ENCODE measurements around the gene HACE1.
"Not testable (repeated sequence)": the region's sequence is repeated elsewhere in the genome, so short reads cannot be mapped to it uniquely, and the experiment has no call there.

The HACE1 gene, protein sequence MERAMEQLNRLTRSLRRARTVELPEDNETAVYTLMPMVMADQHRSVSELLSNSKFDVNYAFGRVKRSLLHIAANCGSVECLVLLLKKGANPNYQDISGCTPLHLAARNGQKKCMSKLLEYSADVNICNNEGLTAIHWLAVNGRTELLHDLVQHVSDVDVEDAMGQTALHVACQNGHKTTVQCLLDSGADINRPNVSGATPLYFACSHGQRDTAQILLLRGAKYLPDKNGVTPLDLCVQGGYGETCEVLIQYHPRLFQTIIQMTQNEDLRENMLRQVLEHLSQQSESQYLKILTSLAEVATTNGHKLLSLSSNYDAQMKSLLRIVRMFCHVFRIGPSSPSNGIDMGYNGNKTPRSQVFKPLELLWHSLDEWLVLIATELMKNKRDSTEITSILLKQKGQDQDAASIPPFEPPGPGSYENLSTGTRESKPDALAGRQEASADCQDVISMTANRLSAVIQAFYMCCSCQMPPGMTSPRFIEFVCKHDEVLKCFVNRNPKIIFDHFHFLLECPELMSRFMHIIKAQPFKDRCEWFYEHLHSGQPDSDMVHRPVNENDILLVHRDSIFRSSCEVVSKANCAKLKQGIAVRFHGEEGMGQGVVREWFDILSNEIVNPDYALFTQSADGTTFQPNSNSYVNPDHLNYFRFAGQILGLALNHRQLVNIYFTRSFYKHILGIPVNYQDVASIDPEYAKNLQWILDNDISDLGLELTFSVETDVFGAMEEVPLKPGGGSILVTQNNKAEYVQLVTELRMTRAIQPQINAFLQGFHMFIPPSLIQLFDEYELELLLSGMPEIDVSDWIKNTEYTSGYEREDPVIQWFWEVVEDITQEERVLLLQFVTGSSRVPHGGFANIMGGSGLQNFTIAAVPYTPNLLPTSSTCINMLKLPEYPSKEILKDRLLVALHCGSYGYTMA

DNA sequence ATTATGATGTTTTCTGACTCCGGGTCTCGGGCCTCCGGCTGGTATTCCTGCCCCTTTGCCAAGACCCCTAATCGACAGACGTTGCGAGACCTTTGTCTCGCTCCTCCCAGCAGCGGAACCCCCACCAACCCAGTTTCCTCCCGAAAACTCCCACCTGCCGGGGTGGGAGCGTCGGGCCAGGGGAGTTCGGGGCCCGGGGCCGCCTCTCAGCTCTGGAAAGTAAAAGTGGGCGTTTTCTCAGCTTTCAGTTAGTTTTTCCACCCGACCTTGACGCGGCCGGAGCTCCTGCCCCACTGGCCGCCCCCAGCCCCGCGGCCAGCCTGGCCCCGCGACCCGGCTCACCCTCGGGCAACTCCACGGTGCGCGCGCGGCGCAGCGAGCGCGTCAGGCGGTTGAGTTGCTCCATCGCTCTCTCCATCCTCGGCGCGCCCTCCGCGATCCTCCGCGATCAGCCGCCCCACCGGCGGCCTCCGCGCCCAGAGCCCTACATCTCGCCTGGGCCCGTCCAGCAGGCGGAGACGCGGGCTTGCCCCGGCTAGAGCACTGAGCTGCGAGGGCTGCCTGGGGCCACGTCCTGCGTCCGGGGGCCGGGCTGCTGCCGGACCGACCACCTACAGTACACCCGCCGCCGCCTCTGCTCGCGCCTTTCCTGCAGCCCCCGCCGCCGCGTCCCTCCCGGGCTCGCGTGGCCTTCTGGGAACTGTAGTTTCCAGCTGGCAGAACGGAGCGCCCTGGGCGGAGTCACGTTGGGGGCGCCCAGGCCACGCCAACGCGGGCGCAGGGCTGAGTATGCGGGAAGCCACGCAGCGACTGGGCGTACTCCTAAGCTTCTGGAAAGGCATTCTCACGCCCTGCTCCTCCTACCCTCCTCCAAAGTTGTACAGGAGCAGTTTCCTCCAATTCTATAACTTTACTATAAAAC, at the start of gene HACE1:
Gene HACE1, minus strand, starts transcription at position 695 of the 922 bp plus-strand sequence. Its CDS starts 277 bp downstream, at position 418.
- DNase-seq: peak; percentile 78 to 89

DNA sequence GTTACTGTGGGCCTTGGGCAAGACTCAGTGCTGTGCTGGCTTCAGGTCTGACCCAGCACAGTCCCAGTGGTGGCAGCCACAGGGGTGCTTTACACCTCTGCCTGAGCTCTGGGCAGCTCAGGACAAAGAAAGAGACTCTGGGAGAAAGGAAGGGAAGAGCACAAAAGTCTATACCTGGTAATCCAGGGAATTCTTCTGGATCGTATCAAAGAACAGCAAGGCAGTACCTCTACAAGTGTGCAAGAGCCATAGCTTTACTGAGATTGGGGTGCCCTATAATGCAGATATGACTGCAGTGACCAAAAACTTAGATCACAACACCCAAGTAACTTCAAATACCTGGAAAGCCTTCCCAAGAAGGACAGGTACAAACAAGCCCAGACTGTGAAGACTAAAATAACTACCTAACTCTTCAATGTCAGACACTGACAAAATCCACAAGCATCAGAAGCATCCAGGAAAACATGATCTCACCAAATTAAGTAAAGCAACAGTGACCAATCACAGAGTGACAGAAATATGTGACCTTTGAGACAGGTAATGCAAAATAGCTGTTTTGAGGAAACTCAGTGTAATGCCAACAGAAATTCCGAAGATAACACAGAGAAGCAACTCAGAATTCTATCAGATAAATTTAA, 49.3 kb upstream of the HACE1 start:
- DNase-seq: no peak

DNA sequence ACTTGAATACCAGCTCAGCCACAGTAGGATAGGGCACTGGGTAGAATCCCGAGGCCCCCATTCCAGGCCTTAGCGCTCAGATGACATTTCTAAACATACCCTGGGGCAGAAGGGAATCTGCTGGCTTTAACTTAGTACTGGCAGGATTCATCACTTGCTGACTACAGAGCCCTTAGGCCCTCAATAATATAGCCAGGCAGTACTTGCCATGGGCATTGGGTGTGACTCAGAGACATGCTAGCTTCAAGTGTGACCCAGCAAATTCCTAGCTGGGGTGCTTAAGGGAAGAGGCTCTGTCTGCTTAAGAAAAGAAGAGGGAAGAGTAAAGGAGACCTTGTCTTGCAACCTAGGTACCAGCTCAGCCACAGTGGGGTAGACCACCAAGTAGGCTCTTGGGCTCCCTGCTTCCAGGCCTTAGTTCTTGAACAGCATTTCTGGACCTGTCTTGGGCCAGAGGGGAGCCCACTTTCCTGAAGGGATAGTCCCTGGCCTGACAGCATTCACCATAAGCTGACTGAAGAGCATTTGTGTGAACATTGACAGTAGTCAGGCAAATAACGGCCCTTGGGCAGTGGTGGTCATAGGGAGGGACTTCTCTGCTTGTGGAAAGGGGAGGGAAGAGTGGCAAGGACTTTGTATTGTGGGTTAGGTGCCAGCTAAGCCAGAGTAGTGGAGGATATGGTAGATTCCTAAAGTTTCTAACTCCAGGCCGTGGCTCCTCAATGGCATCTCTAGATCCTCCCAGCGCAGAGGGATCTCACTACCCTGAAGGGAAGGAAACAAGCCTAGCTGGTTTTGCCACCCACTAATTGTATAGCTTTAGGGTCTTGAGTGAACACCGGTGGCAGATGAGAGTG, 48.5 kb upstream of the HACE1 start:
- DNase-seq: no peak

DNA sequence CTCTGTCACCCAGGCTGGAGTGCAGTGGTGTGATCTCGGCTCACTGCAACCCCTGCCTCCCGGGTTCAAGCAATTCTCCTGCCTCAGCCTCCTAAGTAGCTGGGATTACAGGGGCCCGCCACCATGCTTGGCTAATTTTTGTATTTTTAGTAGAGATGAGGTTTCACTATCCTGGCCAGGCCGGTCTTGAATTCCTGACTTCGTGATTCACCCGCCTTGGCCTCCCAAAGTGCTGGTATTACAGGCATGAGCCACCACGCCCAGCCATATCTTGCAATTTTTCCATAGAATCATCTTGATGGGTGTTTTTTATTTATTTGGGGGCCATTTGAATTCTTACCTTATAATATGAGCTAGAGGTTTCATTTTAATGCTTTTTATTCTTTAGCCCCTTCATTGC, 39.2 kb upstream of the HACE1 start:
- DNase-seq: not testable (repeated sequence)

DNA sequence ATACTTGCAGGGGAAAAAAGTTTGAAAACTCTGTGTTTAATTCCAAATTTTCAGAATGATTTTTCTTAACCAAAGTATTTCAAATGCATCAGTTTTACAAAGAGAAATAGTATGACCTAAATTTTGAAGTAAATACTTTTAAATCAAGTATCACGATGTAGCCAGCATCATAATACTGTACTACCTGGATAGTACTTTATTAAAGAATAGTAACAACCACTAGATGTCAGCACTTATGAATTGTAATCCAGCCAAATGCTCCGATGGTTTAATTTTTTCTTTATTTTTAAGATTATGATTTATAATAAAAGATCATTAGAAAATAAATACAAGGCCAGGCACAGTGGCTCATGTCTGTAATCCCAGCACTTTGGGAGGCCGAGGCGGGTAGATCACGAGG, 37.2 kb upstream of the HACE1 start:
- no peak for DNase-seq

DNA sequence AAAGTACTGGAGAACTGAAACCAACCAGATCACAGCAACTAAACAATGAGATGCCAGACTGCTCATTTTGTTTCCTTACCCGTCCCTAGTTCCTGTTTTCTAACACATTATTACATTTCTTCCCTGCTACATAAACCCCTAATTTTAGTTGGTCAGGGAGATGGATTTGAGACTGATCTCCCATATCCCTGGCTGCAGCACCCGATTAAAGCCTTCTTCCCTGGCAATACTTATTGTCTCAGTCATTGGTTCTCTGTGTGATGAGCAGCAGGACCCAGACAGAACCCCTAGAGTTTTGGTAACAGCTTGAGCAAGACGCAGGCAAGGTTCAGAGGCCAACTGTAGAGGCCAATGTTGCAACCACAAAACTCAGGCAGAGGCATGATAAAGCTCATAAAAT, 28.3 kb upstream of the HACE1 start:
- DNase-seq: no peak

DNA sequence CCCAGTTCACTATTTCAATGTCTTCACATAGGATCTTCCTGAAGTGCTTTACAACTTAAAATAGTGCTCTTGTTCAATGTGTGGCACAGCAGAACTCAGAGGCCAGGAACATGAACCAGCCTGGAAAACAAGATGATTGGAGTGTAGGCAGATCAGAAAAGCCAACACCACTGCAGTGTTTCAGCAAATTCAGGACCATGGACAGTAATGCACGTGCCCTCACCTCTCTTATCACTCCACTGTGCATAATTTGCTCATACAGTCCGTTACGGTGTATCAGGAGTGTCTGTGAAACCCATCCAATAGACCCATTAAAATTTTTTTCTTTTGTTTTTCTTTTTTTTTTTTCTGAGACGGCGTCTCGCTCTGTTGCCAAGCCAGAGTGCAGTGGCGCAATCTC, 27.6 kb upstream of the HACE1 start:
- no peak for DNase-seq

DNA sequence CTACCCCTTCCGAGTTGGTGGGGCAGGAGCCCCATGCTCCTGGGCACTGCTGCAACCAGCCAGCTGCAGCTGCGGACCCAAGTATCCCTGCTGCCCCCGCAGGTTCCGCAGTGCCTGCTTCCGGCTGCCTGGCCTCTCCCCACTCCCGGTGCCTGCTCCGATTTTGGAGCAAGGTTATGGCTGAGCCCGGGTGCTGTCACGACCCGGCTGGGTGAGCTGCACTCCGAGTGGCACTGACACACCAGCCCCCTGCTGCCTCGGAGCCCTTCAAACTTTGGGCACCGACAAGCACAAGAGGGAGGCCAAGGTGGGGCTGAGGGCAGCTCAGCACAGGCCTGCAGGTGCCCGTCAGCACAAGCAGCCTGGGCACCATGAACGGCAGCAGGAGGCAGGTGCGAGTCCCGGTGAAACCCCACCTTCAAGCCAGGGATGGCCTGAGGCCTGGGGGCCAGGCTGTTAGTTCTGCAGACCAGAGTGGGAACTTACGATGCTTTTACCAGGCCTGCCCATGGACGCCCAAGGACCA, 25.9 kb upstream of the HACE1 start:
- DNase-seq: no peak

DNA sequence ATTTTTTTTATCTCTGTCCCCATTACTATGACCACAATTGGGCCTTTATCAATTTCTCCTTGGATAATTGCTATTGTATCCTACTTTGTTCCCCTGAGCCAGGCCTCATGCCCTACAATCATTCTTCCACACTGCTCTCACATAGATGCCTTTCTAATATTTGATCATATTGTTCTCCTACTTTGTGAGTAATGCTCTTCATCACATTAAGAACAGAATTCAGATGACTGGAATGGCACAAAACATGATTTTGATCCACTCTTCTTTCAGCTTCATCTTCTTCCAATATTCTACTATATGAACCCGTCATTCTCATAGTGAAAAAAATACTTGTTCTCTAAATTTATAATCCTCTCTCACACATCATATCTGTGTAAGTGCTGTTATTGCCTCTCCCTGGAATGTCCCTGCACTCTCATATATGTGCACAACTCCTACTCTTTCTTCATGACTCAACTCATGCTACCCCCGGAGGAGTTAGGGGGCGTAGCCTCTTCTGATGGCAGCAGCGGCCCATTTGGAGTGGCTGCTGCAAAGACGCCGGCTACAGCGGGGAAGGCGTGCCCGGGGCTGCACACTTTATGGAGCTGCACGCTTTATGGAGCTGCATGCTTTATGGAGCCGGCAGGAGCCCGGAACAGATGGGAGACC, 25.3 kb upstream of the HACE1 start:
- no peak for DNase-seq

DNA sequence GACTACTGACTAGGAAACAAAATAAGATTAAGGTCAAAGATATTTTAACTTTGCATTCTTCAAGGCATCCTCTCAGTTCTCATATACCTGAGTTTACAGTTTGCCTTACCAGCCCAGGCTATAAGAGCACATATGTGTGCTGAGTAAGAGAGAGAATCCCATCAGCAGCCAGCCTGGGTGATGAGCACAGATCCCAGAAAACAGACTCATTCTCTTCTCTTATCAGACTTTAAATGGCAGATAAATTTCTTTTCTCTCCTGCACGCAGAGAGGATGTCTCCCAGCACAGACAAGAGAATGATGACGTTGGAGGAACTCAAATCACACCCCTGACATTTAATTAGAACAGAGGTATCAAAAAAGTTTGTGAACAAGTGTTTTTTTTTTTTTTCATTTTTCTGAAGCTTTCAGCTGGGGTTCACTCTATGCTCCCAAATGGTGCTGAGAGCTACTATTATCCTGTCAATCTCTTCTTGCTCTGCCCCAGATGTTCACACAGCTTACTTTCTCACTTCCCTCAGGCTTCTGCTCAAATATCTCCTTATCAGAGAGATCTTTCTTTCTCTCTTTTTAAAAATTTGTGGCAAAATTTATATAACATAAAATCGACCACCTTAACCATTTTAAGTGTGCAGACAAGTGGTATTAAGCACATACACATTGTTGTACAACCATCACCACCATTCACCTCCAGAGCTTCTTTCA, 22.4 kb upstream of the HACE1 start:
- DNase-seq: no peak

DNA sequence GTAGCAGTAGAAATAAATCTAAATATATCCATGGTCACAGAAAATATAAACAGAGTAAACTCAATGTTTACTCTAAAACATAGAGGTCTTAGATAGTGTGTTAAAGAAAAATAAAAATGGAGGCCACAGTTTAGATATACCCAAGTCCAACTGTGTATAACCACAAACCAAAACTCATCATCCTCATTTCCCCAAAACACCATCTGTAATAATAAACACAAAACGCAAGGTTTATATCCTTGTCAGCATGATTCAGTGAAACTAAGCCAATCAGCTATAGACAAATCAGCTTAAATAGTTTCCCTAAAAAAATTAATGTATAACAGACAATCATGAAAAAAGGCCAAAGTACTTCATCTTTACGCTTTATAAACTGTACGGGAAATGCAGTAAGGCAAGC, 2.7 kb upstream of the HACE1 start:
- DNase-seq: no peak

DNA sequence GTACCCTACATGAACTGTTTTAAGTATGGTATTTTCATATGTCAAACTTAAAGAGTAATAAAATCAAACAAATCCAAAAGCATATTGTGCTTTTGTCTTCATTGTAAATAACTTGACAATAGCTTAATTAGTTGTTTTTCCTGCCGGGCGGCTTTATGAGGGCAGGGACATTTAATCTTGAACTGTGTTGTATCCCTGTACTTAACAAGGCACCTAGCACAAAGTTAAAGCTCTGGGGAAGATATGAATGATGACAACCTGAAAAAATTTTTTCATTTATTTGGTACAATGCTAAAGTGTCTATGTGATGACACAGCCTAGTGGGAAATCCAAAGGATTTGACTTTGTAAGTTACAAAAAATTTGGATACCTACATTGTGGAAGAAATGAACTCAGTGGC, 502 bp upstream of the HACE1 start:
- no peak for DNase-seq

DNA sequence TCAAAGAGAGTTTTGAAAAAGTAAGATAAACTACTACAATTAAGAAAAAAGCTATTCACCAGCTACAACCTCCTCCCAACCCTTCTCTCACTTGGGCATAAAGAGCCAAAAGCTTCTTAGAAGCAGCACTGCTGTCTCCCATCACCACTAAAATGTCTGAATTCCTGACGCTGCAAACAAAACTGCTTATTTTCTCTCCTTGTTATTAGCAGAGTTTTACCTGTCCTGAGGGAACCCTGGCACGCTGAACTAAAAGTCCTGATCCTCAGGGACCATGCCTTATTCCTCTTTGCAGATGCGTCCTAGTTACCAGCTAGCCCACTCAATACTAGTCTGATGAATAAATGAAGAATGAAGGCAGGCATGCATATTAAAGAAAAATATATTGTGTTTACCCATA, 1.1 kb downstream of the HACE1 start:
- DNase-seq: no peak

DNA sequence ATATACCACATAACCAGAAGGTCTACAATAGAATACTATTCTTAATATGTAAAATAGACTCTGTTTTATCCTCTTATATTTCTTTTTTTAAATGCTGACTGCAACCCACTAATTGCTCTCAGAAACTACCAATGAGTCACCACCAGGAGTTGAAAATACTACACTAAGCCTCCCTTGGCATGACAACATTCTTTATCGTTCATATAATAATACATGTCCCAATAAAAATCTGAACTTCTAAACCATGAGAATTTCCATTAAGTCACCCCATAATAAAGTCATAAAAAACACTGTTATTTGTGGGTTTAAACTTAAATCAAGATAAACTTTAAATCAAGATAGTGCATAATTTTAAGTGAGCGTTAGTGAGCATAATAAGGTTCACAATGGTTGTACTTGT, 4.2 kb downstream of the HACE1 start:
- DNase-seq: no peak

DNA sequence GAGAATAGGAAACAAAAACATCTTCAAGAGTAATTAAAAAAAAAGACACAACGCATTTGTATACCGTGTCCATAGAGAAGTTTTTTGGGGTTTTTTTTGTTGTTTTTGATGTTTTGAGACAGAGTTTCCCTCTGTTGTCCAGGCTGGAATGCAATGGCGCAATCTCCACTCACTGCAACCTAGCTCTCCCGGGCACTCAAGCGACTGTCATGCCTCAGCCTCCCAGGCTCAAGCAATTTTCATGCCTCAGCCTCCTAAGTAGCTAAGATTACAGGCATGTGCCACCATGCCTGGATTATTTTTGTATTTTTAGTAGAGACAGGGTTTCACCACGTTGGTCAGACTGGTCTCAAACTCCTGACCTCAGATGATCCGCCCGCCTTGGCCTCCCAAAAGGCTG, 12.0 kb downstream of the HACE1 start:
- not testable (repeated sequence) for DNase-seq

DNA sequence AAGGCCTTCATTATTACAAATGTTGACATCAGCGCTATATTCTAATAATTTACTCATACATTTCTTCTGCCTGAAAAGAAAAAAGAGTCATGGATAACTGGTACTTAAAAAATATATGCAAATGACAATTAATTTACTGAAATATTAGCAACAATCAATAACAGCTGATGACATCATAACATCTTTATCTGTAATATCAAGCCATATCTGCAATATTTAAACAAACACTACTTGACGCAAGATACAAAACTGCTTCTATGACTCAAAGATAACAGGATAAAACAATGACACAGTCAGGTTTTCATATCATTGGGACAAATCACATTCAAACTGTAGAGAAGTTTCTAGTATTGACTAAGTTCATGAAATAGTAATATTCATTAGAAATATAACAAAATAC, 16.5 kb downstream of the HACE1 start:
- DNase-seq: no peak

DNA sequence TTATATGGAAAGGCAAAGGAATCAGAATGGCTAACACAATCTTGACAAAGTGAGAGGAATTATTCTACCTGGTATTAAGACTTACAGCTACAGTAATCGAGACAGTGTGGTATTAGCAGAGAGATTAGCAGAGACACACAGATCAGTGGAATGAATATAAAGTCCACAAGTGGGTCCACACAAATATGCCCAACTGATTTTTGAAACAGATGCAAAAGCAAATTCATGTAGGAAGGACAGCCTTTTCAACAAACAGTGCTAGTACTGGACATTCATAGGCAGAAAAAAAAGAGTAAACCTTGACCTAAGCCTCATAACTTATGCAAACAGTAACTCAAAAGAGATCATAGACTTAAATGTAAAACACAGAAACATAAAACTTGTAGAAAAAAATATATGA, 22.6 kb downstream of the HACE1 start:
- DNase-seq: no peak

DNA sequence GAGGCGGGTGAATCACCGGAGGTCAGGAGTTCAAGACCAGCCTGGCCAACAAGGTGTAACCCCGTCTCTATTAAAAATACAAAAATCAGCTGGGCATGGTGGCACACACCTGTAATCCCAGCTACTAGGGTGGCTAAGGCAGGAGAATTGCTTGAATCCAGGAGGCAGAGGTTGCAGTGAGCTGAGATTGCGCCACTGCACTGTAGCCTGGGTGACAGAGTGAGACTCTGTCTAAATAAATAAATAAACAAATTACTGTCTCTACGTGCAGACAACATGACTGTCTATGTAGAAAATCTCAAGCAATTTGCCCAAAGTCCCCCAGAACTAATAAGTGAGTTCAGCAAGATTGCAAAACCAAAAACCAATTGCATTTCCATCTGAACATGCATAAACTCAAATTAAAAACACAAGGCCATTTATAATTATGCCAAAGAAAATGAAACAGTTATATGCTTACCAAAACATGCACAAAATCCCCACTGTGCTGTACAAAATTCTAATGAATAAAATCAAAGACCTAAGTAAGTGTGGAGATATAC, 23.2 kb downstream of the HACE1 start:
- not testable (repeated sequence) for DNase-seq

DNA sequence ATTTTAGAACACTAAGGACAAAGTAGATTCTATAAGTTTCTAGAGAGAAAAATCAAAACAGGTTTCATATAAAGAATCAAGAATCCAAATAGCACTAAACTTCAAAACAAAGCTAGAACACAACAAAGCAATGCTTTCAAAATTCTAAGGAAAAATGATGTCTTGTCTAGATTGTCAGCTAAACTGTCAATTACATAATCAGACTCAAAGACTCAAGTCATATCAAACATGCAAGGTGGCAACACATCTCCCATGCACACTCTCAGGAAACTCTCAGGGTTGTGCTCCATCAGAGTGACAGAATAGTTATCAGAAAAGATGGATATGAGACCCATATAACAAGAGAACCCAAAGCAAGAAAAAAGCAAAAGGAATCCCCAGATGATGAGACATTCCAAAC, 23.9 kb downstream of the HACE1 start:
- no peak for DNase-seq
